Measurements from ENCODE around the gene STOM.
A peak's percentile ranks its signal among the peaks of the same experiment; 100 is the strongest.

STOM gene

DNA sequence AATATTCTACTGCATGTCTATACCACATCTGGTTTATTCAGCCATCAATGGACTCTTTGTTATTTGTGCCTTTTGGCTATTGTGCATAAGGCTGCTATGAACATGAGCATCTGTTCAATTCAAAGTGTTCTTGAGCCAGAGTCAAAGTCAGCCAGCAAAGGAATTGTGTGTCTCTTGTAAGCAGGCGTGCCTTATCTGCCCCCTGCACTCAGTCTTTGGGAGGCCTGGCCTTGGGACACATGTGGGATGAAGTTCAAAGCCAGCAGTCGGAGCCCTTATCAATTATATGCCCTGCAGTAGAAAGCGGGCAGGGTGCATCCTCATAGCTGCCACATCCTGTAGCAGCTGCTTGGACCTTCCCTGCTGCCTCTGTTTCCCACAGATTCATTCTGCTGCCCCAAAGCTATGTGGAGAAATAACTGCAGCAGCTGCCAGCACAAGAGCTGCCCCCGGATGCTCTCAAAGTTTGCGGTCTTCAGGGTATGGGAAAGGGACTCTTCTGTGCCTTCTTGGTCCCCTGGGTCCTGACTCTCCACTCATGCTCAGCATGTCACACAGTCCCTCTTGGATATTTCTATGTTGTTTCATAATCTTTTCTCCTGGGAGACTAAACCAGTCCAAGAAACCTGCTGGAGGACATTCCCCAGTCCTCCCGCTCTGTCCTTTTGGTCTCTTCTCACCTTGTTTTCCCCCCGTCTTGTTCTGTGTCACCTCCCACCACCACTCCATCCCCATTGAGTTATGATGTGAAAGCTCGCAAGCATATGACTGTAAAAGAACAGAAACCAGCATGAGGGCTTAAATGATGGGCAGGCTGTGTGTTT is 35.9 kb downstream of the STOM start:
- Histone ChIP-seq H3K27ac (ENCODE audit: low read depth, low read length) (peak overlapping the region; percentile 79), H3K4me3 (ENCODE audit: low read depth in 1 of 5, low read length in 5 of 5) (no peak overlapping the region), H3K27me3 (ENCODE audit: control insufficient read depth in 5 of 5, insufficient read depth in 4 of 5, low read length in 5 of 5) (no peaks in the 10 kb centered on the region), H3K9me3 (ENCODE audit: control insufficient read depth in 5 of 5, low read length in 5 of 5) (no peaks in the 10 kb centered on the region), H3K4me1 (ENCODE audit: control insufficient read depth in 5 of 5, insufficient read depth in 5 of 5, low read length in 5 of 5) (peaks cover 8 to 36% (median 26%) of the 10 kb centered on the region in 5 donors), H3K9ac (ENCODE audit: low read length in 5 of 5) (no peak overlapping the region), H3K36me3 (ENCODE audit: control insufficient read depth in 5 of 5, insufficient read depth in 5 of 5, low read length in 5 of 5) (peaks cover 30 to 90% (median 62%) of the 10 kb centered on the region in 5 donors)

DNA sequence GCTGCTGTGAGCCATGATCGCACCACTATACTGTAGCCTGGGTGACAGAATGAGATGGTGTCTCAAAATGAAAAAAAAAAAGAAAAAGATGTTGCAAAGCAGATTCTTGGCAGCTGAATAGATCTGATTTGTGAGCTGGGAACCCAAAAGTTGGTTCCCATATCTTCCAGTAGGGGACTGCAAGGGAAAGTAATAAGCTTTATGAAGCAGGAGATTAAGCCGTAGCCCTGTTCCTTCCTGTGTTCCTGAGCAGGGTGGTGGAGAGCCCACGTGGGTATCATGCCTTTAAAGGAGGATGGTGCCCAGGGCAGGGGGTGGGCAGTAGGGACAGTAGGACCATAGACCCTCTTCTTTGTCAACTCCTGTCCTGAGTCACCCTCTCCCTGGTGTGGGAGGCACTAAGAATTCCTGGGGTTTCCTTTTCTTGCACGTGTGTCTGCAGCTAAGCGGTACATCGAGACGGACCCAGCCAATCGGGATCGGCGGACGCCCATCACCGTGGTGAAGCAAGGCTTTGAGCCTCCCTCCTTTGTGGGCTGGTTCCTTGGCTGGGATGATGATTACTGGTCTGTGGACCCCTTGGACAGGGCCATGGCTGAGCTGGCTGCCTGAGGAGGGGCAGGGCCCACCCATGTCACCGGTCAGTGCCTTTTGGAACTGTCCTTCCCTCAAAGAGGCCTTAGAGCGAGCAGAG is 37.9 kb downstream of the STOM start:
- Histone ChIP-seq H3K4me3 (ENCODE audit: low read depth in 1 of 5, low read length in 5 of 5) (no peak overlapping the region), H3K27me3 (ENCODE audit: control insufficient read depth in 5 of 5, insufficient read depth in 4 of 5, low read length in 5 of 5) (no peaks in the 10 kb centered on the region), H3K27ac (ENCODE audit: low read depth, low read length) (peak overlapping the region; percentile 84), H3K9me3 (ENCODE audit: control insufficient read depth in 5 of 5, low read length in 5 of 5) (no peaks in the 10 kb centered on the region), H3K36me3 (ENCODE audit: control insufficient read depth in 5 of 5, insufficient read depth in 5 of 5, low read length in 5 of 5) (peaks cover 29 to 94% (median 69%) of the 10 kb centered on the region in 5 donors), H3K4me1 (ENCODE audit: control insufficient read depth in 5 of 5, insufficient read depth in 5 of 5, low read length in 5 of 5) (peaks cover 8 to 50% (median 31%) of the 10 kb centered on the region in 5 donors), H3K9ac (ENCODE audit: low read length in 5 of 5) (peak overlapping the region in 1 of 5 donors; percentile 8)

- Histone ChIP-seq H3K4me3 (ENCODE audit: low read depth in 1 of 5, low read length in 5 of 5) (no peak overlapping the region), H3K9me3 (ENCODE audit: control insufficient read depth in 5 of 5, low read length in 5 of 5) (no peaks in the 10 kb centered on the region), H3K9ac (ENCODE audit: low read length in 5 of 5) (no peak overlapping the region), H3K27me3 (ENCODE audit: control insufficient read depth in 5 of 5, insufficient read depth in 4 of 5, low read length in 5 of 5) (no peaks in the 10 kb centered on the region), H3K36me3 (ENCODE audit: control insufficient read depth in 5 of 5, insufficient read depth in 5 of 5, low read length in 5 of 5) (peaks cover 29 to 95% (median 69%) of the 10 kb centered on the region in 5 donors), H3K4me1 (ENCODE audit: control insufficient read depth in 5 of 5, insufficient read depth in 5 of 5, low read length in 5 of 5) (peaks cover 12 to 56% (median 37%) of the 10 kb centered on the region in 5 donors), H3K27ac (ENCODE audit: low read depth, low read length) (peak overlapping the region; percentile 84)
Observed at GRCh38 chr9:121331549-121331948, 38.5 kb downstream of the STOM start.

DNA sequence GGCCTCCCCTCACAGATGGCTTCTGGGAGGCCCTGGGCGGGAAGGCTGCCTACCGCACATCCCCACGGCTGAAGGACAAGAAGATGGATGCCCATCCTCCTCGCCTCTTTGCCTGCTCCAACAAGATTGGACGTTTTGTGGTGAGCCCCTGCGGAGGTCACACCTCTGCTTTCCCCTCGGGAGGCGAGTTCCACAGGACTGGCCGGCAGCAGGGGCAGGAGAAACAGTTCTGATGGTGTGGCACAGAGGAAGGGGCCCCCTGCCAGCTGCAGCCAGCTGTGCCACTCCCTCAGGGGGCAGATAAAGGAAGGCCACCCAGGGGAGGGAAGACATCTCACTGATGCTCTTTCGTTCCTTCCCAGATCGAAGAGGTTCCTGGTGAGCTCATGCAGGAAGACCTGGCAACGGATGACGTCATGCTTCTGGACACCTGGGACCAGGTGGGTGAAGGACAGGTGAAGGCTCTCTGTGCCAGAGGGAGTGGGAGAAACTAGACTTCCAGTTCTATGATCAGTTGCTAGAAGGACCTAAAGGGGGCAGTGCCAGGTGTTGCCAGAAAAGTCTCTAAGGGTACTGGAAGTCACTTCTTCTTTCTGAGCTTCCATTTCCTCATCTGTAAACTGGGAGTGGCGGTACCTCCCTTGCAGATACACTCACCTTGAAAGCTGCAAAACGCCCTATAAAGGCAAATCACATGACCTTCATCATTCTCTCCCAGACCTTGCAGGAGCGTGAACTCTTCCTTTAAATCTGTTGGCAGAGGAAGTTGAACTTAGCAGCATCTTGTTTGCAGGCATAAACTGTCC is 41.0 kb downstream of the STOM start:
- no peaks in the 10 kb centered on the region for H3K27me3 ChIP-seq (ENCODE audit: control insufficient read depth in 5 of 5, insufficient read depth in 4 of 5, low read length in 5 of 5)
- peaks cover 21 to 99% (median 89%) of the 10 kb centered on the region in 5 donors for H3K36me3 ChIP-seq (ENCODE audit: control insufficient read depth in 5 of 5, insufficient read depth in 5 of 5, low read length in 5 of 5)
- H3K4me3 ChIP-seq (ENCODE audit: low read depth in 1 of 5, low read length in 5 of 5) = no peak overlapping the region
- H3K9me3 ChIP-seq (ENCODE audit: control insufficient read depth in 5 of 5, low read length in 5 of 5) = no peaks in the 10 kb centered on the region
- peaks cover 22 to 76% (median 53%) of the 10 kb centered on the region in 5 donors for H3K4me1 ChIP-seq (ENCODE audit: control insufficient read depth in 5 of 5, insufficient read depth in 5 of 5, low read length in 5 of 5)
- no peak overlapping the region for H3K9ac ChIP-seq (ENCODE audit: low read length in 5 of 5)
- peak overlapping the region; percentile 92 for H3K27ac ChIP-seq (ENCODE audit: low read depth, low read length)

GRCh38 chr9:121328476-121328875 is 41.6 kb downstream of the STOM start:
- H3K27ac ChIP-seq (ENCODE audit: low read depth, low read length) = peak overlapping the region; percentile 92

DNA sequence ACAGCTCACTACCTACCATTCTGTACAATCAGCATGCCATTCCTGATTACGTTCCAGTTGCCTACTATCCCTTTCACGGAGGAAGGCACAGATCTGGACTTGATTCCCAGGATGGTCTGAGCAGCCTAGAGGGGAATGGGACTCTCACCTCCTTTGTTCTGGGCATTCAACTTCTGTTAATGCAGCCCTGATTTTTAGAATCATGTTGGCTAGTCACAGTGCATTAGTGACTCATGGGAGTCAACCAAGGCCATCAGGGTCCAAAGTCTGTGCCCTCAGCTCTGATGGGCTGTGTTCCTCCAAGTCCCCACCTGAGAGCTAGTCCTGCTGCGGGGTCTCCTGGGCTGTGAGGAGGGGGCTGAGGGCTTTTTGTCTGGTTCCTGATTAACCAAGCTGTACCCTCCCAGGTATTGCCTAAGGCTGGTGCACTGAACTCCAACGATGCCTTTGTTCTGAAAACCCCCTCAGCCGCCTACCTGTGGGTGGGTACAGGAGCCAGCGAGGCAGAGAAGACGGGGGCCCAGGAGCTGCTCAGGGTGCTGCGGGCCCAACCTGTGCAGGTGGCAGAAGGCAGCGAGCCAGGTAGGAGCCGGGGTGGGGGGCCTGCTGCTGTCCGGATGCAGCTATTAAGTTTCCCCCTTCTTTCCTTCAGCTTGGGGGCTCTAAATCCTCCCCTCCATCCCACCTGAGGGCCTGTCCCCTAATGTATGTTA is 43.0 kb downstream of the STOM start:
- Histone ChIP-seq H3K27me3 (ENCODE audit: control insufficient read depth in 5 of 5, insufficient read depth in 4 of 5, low read length in 5 of 5) (no peaks in the 10 kb centered on the region), H3K9ac (ENCODE audit: low read length in 5 of 5) (peak overlapping the region in 3 of 5 donors; percentile 9 to 38 (median 21)), H3K4me1 (ENCODE audit: control insufficient read depth in 5 of 5, insufficient read depth in 5 of 5, low read length in 5 of 5) (peaks cover 22 to 78% (median 55%) of the 10 kb centered on the region in 5 donors), H3K36me3 (ENCODE audit: control insufficient read depth in 5 of 5, insufficient read depth in 5 of 5, low read length in 5 of 5) (peaks cover 23 to 99% (median 94%) of the 10 kb centered on the region in 5 donors), H3K27ac (ENCODE audit: low read depth, low read length) (peak overlapping the region; percentile 92), H3K9me3 (ENCODE audit: control insufficient read depth in 5 of 5, low read length in 5 of 5) (no peaks in the 10 kb centered on the region), H3K4me3 (ENCODE audit: low read depth in 1 of 5, low read length in 5 of 5) (peak overlapping the region in 3 of 5 donors; percentile 7 to 32 (median 31))

More at GRCh38 chr9:121328476-121328875, 41.6 kb downstream of the STOM start:
- H3K4me3 ChIP-seq (ENCODE audit: low read depth in 1 of 5, low read length in 5 of 5) = no peak overlapping the region
- peaks cover 22 to 99% (median 90%) of the 10 kb centered on the region in 5 donors for H3K36me3 ChIP-seq (ENCODE audit: control insufficient read depth in 5 of 5, insufficient read depth in 5 of 5, low read length in 5 of 5)
- H3K27me3 ChIP-seq (ENCODE audit: control insufficient read depth in 5 of 5, insufficient read depth in 4 of 5, low read length in 5 of 5) = no peaks in the 10 kb centered on the region
- H3K9ac ChIP-seq (ENCODE audit: low read length in 5 of 5) = no peak overlapping the region
- no peaks in the 10 kb centered on the region for H3K9me3 ChIP-seq (ENCODE audit: control insufficient read depth in 5 of 5, low read length in 5 of 5)
- peaks cover 21 to 76% (median 52%) of the 10 kb centered on the region in 5 donors for H3K4me1 ChIP-seq (ENCODE audit: control insufficient read depth in 5 of 5, insufficient read depth in 5 of 5, low read length in 5 of 5)

DNA sequence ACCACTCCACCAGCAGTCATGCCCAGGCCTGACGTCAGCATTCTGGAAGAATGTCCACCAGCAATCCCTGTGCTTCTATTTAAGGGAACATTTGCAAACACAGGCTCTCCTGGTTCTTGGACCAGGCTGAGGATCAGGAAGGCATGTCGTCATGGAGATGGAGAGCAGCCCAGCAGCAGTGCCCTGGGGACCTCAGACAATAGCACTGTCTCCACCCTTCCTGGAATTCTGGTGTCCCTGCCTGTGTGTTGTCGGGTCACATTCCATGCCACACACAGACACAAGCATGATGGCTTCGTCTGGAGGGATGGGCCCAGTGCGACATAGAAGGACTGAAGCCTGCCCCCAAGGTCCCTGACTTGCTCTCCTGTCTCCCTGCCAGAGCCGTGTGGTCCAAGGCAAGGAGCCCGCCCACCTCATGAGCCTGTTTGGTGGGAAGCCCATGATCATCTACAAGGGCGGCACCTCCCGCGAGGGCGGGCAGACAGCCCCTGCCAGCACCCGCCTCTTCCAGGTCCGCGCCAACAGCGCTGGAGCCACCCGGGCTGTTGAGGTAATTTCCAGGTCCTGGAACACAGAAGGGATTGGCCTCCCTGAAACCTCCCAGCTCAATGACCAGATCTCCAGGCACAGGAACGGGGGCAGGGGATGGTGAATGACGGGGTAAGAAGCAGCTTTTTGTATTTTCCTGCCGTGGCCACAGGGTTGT is 43.8 kb downstream of the STOM start:
- Histone ChIP-seq H3K9ac (ENCODE audit: low read length in 5 of 5) (peak overlapping the region in 4 of 5 donors; percentile 8 to 68 (median 28)), H3K36me3 (ENCODE audit: control insufficient read depth in 5 of 5, insufficient read depth in 5 of 5, low read length in 5 of 5) (peaks cover 25 to 99% (median 90%) of the 10 kb centered on the region in 5 donors), H3K4me1 (ENCODE audit: control insufficient read depth in 5 of 5, insufficient read depth in 5 of 5, low read length in 5 of 5) (peaks cover 21 to 76% (median 53%) of the 10 kb centered on the region in 5 donors), H3K27me3 (ENCODE audit: control insufficient read depth in 5 of 5, insufficient read depth in 4 of 5, low read length in 5 of 5) (no peaks in the 10 kb centered on the region), H3K9me3 (ENCODE audit: control insufficient read depth in 5 of 5, low read length in 5 of 5) (no peaks in the 10 kb centered on the region), H3K27ac (ENCODE audit: low read depth, low read length) (peak overlapping the region; percentile 92), H3K4me3 (ENCODE audit: low read depth in 1 of 5, low read length in 5 of 5) (peak overlapping the region in 3 of 5 donors; percentile 7 to 32 (median 31))

- peaks cover 22 to 99% (median 88%) of the 10 kb centered on the region in 5 donors for H3K36me3 ChIP-seq (ENCODE audit: control insufficient read depth in 5 of 5, insufficient read depth in 5 of 5, low read length in 5 of 5)
- peak overlapping the region; percentile 92 for H3K27ac ChIP-seq (ENCODE audit: low read depth, low read length)
- H3K9me3 ChIP-seq (ENCODE audit: control insufficient read depth in 5 of 5, low read length in 5 of 5) = no peaks in the 10 kb centered on the region
- H3K9ac ChIP-seq (ENCODE audit: low read length in 5 of 5) = peak overlapping the region in 3 of 5 donors; percentile 35 to 82 (median 68)
- peaks cover 21 to 77% (median 62%) of the 10 kb centered on the region in 5 donors for H3K4me1 ChIP-seq (ENCODE audit: control insufficient read depth in 5 of 5, insufficient read depth in 5 of 5, low read length in 5 of 5)
- peak overlapping the region in 1 of 5 donors; percentile 5 for H3K4me3 ChIP-seq (ENCODE audit: low read depth in 1 of 5, low read length in 5 of 5)
- no peaks in the 10 kb centered on the region for H3K27me3 ChIP-seq (ENCODE audit: control insufficient read depth in 5 of 5, insufficient read depth in 4 of 5, low read length in 5 of 5)
Observed at GRCh38 chr9:121325387-121325786, 44.7 kb downstream of the STOM start.

Data from subcutaneous abdominal adipose tissue (tissue), 5 donors.